Measurements from ENCODE around the gene ZNF77.

ZNF77 gene

DNA sequence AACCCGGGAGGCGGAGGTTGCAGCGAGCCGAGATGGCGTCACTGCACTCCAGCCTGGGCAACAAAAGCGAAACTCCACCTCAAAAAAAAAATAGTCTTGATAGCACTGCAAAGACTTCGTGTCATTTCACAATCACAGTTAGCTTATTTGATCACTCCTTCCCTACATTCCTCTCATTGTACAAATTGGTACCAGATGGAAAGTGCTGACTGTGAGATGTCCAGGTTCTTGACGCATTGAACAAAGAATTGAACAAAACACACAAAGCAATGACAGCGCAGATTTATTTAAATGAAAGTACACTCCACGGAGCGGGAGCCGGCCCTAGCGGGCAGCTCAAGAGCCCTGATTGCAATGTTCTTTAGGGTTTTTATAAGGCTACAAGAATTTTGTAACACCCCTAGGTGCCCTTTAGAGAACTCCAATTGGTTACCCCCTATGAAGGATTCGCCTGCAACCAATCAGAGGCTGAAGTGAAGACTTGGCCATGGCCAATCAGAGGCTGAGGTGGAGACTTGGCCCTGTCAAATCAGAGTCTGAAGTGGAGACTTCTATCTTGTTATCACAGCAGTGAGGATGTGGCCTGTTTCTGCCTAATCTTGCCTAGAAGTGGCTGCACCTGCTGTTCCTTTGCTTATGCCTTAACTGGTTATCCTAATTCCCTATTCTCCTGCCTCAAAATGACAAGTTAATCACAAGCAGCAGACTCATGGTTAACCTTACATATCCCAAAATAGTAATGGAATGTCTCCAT is 60.9 kb downstream of the ZNF77 start:
- H3K4me1 Mint-ChIP-seq = peaks cover 5% of the 10 kb centered on the region
- DNase-seq (ENCODE audit: low spot score in 2 of 2) (no peak), ATAC-seq (ENCODE audit: low read depth) (no peak)
- no peak overlapping the region for H3K4me3 Mint-ChIP-seq
- no peak overlapping the region for H3K27ac Mint-ChIP-seq
- no peaks in the 10 kb centered on the region for H3K27me3 Mint-ChIP-seq
- no peaks in the 10 kb centered on the region for H3K36me3 Mint-ChIP-seq
- H3K9me3 Mint-ChIP-seq = peaks cover 3% of the 10 kb centered on the region

All from memory B cell (primary cell).